Lower leg skin (tissue), 4 donors: Measurements from ENCODE around the gene DHX34. TPM values are rescaled to one million over a fixed set of nuclear protein-coding genes. Genes with fewer than 3 reads are reported as not detected.
"Not testable (repeated sequence)": the region's sequence is repeated elsewhere in the genome, so short reads cannot be mapped to it uniquely, and the experiment has no call there.

Source experiments
- DNase-seq, 2 donors: peaks; one replicate each; pipeline ENCODE4 v3.0.0-alpha.2; 2019; ENCODE audit warnings: low spot score in 2 of 2
- H3K4me3 ChIP-seq: fragments of 200-600 bp; sonication (generic); 2 replicates; pipeline ENCODE4 v1.5.1; 2017; ENCODE audit warnings: mild to moderate bottlenecking, low read depth; ENCODE audit not compliant: poor library complexity, severe bottlenecking
- CTCF ChIP-seq, 3 donors: fragments of 450-650 bp; IDR thresholded peaks; one replicate each; pipeline ENCODE4 v1.5.1; 2016; ENCODE audit warnings: antibody characterized with exemption in 3 of 3, mild to moderate bottlenecking in 3 of 3, moderate library complexity in 2 of 3
- POLR2A ChIP-seq, 2 donors: fragments of 450-650 bp; IDR thresholded peaks; one replicate each; pipeline ENCODE4 v1.6.1; 2016 to 2017; ENCODE audit warnings: antibody characterized with exemption in 2 of 2, mild to moderate bottlenecking in 1 of 2, moderate library complexity in 1 of 2
- whole genome bisulfite sequencing, 2 donors: methylation state at CpG; one replicate each; pipeline ENCODE4 v1.1.5; 2018; 5-methylcytosine and 5-hydroxymethylcytosine counted together
- intact Hi-C: fragments of 100-400 bp; cut with DNase I; formaldehyde crosslinking; loops from one replicate; pipeline ENCODE4 v1.15.0; 2023; ENCODE audit warnings: low total_unique reads
- total RNA-seq, 4 donors: library from RNA; depleted of rRNA; stranded (reverse); fragments of >200 nt; gene quantifications; one replicate each; pipeline ENCODE4 v1.1.0, GENCODE V29; 2016

DHX34 gene
- total RNA-seq, 4 donors from 2014 or later: 11.1 to 28.7 (median 18.9) TPM

- WGBS, 2 donors: 83 to 87% methylated on average over 13 of the region's 13 CpGs
- intact Hi-C loops: no loop called here
These were observed 14.8 kb downstream of the DHX34 start for GRCh38 chr19:47363758-47364531.

DNA sequence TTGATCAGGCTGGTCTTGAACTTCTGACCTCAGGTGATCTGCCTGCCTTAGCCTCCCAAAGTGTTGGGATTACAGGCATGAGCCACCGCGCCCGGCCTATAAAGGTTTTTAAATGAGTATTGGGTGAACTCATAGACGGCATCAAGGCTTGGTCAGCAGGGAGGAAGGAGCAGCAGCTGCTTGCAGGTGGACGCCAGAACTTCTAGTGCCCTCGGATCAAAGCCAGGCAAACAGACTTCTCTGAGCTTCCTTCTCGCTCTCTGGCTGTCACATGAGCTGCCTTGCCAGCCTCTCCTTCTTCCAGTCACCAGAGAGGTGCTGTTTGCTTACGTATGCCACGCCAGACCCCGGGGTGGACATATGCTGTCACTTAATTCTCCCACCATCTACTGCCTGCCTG is 16.3 kb downstream of the DHX34 start:
- 95 to 98% methylated on average over 10 of the region's 10 CpGs for WGBS, 2 donors
- intact Hi-C loops, H3K4me3 ChIP-seq, DNase-seq: not testable (repeated sequence)

More at GRCh38 chr19:47363758-47364531, 14.8 kb downstream of the DHX34 start:
- TF ChIP-seq CTCF (IDR thresholded peaks at IDR 0.05) (no peak), POLR2A (IDR thresholded peaks at IDR 0.05) (no peak)
- no peak overlapping the region for H3K4me3 ChIP-seq
- no peak for DNase-seq

DNA sequence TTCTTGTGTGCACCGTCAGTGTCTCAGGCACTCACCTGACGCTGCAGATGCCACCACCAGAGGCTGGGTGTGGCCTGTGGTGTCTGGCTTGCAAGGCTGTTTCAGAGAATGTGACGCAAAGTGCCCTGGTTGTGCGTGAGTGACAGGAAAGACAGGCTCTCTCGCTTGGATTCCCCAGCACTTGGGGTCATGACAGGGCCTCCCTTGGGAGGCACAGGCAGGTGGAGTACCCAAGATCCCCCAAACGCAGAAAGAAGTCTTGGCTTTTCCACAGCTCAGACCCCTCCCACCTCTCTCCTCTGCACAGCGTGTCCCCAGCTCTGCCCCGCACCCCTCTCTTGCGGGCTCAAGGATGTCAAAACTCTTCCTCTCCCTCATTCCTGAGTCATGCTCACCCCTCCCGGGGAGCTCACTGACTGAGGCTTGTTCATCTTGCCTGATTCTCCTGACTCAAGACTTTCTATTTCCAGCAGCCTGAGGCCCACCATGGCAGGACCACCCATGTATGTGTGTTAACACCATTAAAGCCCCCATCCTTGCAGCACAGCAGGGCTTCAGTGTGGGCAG is 21.0 kb downstream of the DHX34 start:
- DNase-seq: no peak
- no peak for TF ChIP-seq POLR2A (IDR thresholded peaks at IDR 0.05)
- no peak for TF ChIP-seq CTCF (IDR thresholded peaks at IDR 0.05)
- intact Hi-C loops: no loop called here
- H3K4me3 ChIP-seq: no peak overlapping the region
- 64 to 68% methylated on average over 10 of the region's 10 CpGs for WGBS, 2 donors

- DNase-seq: no peak
- intact Hi-C loops: no loop called here
- TF ChIP-seq CTCF (IDR thresholded peaks at IDR 0.05) (no peak), POLR2A (IDR thresholded peaks at IDR 0.05) (no peak)
- WGBS, 2 donors: 89 to 93% methylated on average over 9 of the region's 9 CpGs
- H3K4me3 ChIP-seq: no peak overlapping the region
These were observed 22.1 kb downstream of the DHX34 start for GRCh38 chr19:47371261-47371660.

- no peak for DNase-seq
- no peak for TF ChIP-seq POLR2A (IDR thresholded peaks at IDR 0.05)
- TF ChIP-seq CTCF (IDR thresholded peaks at IDR 0.05): no peak
- intact Hi-C loops: no loop called here
- WGBS, 2 donors: 97 to 98% methylated on average over 16 to 21 of the region's 22 CpGs
- no peak overlapping the region for H3K4me3 ChIP-seq
These were observed 23.5 kb downstream of the DHX34 start for GRCh38 chr19:47372603-47373002.

GRCh38 chr19:47373246-47374240 is 24.4 kb downstream of the DHX34 start:
- whole genome bisulfite sequencing, 2 donors: 88 to 91% methylated on average over 24 to 29 of the region's 33 CpGs
- DNase-seq: no peak
- TF ChIP-seq POLR2A (IDR thresholded peaks at IDR 0.05) (no peak), CTCF (IDR thresholded peaks at IDR 0.05) (no peak)
- H3K4me3 ChIP-seq: no peak overlapping the region
- intact Hi-C loops: no loop called here
